Hair follicular keratinocyte (primary cell): ENCODE data around the gene MKNK1. TPM values are rescaled to one million over a fixed set of nuclear protein-coding genes. Genes with fewer than 3 reads are reported as not detected.

Experiments used
- total RNA-seq: library from RNA; depleted of rRNA; stranded (reverse); fragments of >200 nt; gene quantifications from 2 replicates; pipeline ENCODE4 v1.2.3, GENCODE V29; 2015

Gene MKNK1
- total RNA-seq, result 16.2 and 21.6 TPM in 2 replicates

DNA sequence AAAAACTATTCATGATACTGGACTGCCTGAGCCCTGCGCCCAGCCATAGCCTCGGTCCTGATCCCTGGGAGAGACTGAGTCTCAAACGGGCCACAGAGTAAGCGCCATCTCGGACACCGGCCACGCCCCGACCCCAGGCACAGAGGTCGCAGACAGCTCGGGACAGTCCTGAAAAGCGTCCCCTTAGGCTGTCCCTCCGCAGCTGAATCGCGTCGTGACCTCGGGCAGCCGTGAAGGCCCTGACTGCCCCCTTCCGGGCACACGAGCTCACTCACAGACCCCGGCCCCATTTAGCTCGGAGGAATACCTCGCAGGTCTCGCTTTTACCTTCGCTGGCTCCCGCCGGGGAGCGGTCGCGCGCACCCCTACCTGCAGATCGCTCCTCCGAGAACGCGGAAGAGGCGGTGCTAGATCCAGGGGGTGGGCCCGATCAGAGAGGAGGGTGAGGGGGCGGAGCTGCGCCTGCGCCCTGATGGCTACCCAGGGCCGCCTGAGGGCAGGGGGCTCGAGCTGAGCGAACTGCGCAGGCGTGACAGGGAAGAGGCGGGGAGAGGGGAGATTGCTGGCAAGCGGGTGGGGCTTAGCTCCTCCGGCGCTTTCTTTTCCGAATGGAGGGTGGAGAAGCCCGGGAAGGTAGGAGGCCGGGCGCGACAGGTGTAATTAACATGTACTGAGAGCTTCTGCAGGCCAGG lies at the start of gene MKNK1:
MKNK1 (minus strand) TSS at position 411 of the 692 bp plus-strand sequence. CDS start 20,941 bp downstream, outside the sequence.

DNA sequence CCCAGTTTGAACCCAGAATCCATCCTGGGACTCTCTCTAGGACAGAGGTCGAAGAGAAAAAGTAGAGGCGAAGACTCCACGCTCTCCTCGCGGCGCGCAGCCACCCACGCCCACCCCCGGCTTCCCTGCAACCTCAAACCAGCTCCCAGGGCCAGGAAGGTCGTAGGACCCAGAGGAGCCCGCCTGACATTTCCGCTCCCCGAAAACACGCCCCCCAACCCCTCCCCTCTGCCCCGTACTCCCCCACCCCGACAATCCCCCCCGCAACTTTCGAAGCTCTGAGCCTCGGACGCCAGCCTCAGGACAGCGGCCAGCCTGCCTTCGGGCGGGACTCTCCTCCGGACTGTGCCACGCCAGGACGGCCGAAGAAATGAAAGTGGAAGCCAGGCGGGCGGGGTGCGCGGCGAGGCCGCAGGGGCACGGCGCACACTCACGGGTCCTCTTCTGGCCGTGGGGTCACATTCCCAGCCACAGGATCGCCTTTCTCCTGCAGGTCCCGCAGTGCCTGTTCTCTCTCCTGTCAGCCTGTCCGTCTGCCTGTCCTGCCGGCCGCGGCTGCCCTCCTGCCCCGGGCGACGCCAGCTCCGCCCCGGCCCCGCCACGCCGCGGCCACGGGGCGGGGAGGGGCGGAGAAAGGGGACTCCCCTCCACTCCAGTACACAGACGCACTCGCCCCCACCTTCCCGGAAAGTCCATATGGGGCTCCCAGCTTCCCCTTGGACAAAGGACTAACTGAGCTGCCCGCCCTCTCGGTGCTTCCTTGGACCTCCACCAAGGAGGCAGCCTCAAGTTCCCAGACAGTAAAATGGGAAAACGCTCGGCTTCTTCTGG lies 12.4 kb upstream of the MKNK1 start, which contains the start of gene MOB3C:
MOB3C (minus strand) TSS at position 535 of the 831 bp plus-strand sequence. CDS start 3,490 bp downstream, outside the sequence.

DNA sequence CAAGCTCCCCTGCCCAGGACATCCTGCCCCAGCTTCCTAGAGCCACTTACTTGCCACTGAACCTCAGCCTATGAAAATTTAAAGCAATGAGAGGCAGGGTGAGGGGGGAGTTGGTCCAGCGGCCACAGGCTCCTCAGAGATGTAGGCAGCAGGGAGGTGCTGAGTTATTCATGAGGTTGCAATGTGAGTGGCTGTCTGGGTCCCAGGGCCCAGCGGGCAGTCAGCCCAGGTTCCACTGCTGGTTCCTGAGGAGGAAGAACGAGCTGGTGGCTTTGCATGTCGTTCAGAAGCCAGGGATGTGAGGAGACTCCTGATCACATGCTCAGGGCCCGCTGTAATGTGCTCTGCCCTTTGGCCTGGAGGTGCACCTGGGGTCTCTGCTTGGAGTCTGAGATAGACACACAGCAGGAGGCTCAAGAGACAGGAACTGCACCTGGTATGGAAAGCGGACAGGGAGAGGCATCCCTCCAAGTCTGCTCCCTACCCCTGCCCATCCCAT lies 52.4 kb downstream of the MKNK1 start, which contains the start of gene KNCN:
KNCN (minus strand) TSS at position 51 of the 499 bp plus-strand sequence. CDS start 432 bp downstream, outside the sequence.

Other genes with a start within 250 kb of the MKNK1 start
- 9.8 and 11.6 TPM in 2 replicates for gene FAAH, start 210.0 kb downstream of the MKNK1 start, total RNA-seq
- gene DMBX1, start 114.4 kb downstream of the MKNK1 start, total RNA-seq, result not detected in 2 replicates
- gene KNCN, start 52.6 kb downstream of the MKNK1 start, total RNA-seq, result not detected in 2 replicates
- gene MOB3C, start 12.5 kb upstream of the MKNK1 start, total RNA-seq, result 7.3 and 11.4 TPM in 2 replicates
- 34.3 and 37.2 TPM in 2 replicates for gene ATPAF1, start 64.1 kb upstream of the MKNK1 start, total RNA-seq
- gene TEX38, start 67.6 kb upstream of the MKNK1 start, total RNA-seq, result not detected in 2 replicates
- gene EFCAB14, start 114.8 kb upstream of the MKNK1 start, total RNA-seq, result 50.1 and 55.3 TPM in 2 replicates
- gene CYP4B1, start 194.8 kb upstream of the MKNK1 start, total RNA-seq, result not detected in 2 replicates